Left lung (tissue), 10 donors: ENCODE results near the gene MAP2K3. TPM values are rescaled to one million over a fixed set of nuclear protein-coding genes. Genes with fewer than 3 reads are reported as not detected.

Source experiments
- ATAC-seq: fragments of 200-7000 bp; cut with Tn5 transposase; one replicate; pipeline ENCODE4 v1.9.1; 2020; ENCODE audit warnings: moderate library complexity
- DNase-seq, 4 donors: peaks; one replicate each; pipeline ENCODE4 v3.0.0-alpha.2; 2013 to 2020
- H3K27ac ChIP-seq, 2 donors: fragments of 200-600 bp; sonication (generic) in 1 of 2; one replicate each; pipeline versions ENCODE4 v1.5.0 to v1.8.0; 2020 to 2021
- H3K27me3 ChIP-seq, 2 donors: fragments of 200-600 bp; sonication (generic) in 1 of 2; one replicate each; pipeline versions ENCODE4 v1.5.0 to v1.8.0; 2020 to 2021
- H3K36me3 ChIP-seq, 2 donors: fragments of 200-600 bp; sonication (generic) in 1 of 2; one replicate each; pipeline versions ENCODE4 v1.5.0 to v1.8.0; 2020 to 2021
- H3K4me1 ChIP-seq, 2 donors: fragments of 200-600 bp; one replicate each; pipeline ENCODE4 v1.8.0; 2021
- H3K4me3 ChIP-seq, 2 donors: fragments of 200-600 bp; sonication (generic) in 1 of 2; one replicate each; pipeline versions ENCODE4 v1.5.0 to v1.8.0; 2020 to 2021; ENCODE audit warnings: mild to moderate bottlenecking in 1 of 2
- H3K9me3 ChIP-seq, 2 donors: fragments of 200-600 bp; sonication (generic) in 1 of 2; one replicate each; pipeline versions ENCODE4 v1.5.0 to v1.8.0; 2020 to 2021
- intact Hi-C, 2 donors: fragments of 100-400 bp; cut with DNase I; formaldehyde crosslinking; loops; one replicate each; pipeline versions ENCODE4 v1.11.2 to v1.14.2; 2022
- polyA plus RNA-seq, 6 donors: library from polyadenylated mRNA; unstranded; fragments of 120-200 nt; gene quantifications; one replicate each; pipeline ENCODE4 v1.2.1, GENCODE V29; 2013; ENCODE audit not compliant: insufficient read length in 6 of 6
- total RNA-seq, 2 donors: library from RNA; stranded (reverse); fragmentation: NEBNext Ultra II Directional; extraction: Animal tissue kit (Norgen Biotek cat#: 25700); gene quantifications; one replicate each; pipeline ENCODE4 v1.2.1, GENCODE V29; 2021
- TF ChIP-seq, protein P1 (sequence below), 2 donors: fragments of 200-600 bp; sonication (generic) in 1 of 2; IDR thresholded peaks; one replicate each; pipeline versions ENCODE4 v1.5.0 to v1.8.0; 2021; ENCODE audit warnings: antibody characterized with exemption in 2 of 2
- donor health status: DM: no; HTN: yes; CAD: no.
- donor health status: DM: no; HTN: no; CAD: no.

MAP2K3 gene
- total and polyA plus RNA-seq, 8 donors = 23.3 to 101 (median 28.5) TPM

DNA sequence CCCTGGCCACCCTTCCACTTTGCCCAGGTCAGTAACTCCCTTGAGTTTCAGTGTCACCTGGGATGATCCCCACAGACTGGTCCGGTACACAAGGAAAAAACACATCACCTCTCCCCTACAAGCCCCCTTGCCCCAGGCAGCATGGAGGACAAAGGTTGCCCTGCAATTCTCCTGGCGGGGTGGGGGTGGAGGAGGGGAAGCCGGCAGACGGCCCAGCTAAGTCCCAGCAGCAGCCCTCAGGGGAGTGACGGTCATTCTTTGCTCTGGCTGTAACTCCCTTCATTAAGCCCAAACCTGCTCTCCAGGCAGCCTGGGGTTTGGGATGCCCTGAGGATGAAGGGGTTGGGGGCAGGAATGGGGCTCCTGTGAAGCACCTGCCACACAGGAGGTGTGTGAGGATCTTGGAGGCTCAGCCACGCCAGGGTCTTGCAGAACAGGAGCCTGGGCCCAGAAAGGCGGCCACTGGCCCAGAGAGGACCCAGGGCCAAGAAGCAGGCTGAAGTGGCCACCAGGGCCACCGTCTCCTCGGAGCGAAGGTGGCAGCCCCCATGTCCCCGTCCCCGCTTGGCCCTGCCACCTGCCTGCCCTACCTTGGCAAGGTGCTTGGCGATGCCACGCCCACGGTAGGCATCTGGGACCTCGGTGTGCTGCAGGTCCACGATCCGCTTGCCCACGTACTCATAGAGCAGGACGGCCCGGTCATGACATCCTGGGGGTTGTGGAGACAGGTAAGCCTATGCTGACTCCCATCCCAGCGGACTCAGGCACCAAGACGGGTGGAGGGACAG, 40.8 kb upstream of the MAP2K3 start:
- TF ChIP-seq, protein P1, sequence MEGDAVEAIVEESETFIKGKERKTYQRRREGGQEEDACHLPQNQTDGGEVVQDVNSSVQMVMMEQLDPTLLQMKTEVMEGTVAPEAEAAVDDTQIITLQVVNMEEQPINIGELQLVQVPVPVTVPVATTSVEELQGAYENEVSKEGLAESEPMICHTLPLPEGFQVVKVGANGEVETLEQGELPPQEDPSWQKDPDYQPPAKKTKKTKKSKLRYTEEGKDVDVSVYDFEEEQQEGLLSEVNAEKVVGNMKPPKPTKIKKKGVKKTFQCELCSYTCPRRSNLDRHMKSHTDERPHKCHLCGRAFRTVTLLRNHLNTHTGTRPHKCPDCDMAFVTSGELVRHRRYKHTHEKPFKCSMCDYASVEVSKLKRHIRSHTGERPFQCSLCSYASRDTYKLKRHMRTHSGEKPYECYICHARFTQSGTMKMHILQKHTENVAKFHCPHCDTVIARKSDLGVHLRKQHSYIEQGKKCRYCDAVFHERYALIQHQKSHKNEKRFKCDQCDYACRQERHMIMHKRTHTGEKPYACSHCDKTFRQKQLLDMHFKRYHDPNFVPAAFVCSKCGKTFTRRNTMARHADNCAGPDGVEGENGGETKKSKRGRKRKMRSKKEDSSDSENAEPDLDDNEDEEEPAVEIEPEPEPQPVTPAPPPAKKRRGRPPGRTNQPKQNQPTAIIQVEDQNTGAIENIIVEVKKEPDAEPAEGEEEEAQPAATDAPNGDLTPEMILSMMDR (IDR thresholded peaks at IDR 0.05) = no peak
- intact Hi-C loops = no loop called here
- Histone ChIP-seq H3K27me3 (no peaks in the 10 kb centered on the region), H3K9me3 (no peaks in the 10 kb centered on the region), H3K4me3 (no peak overlapping the region), H3K36me3 (peaks cover 0 to 34% of the 10 kb centered on the region in 2 donors), H3K27ac (no peak overlapping the region), H3K4me1 (no peaks in the 10 kb centered on the region)
- no peak for ATAC-seq
- DNase-seq = no peak

DNA sequence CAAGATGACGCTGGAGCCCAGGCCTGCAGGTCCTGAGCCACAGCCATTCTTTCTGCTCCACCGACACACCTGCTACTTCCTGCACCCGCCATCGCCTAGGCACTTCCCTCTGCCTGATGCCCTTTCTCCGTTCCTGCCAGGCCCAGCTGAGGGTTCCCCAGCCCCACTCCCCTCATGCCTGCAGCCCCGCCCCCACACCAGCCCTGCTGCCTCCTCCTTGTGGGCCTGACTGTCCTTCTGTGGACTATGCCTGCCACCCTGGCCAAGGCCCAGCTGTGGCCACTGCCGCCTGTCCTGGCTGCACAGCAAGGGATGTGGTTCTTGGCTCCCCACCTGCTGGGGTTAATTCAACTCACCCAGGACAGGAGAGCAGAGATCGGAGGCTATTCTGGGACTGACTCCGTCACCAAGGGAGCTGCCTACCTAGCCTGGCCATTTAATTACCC, 38.8 kb upstream of the MAP2K3 start:
- Histone ChIP-seq H3K27me3 (no peaks in the 10 kb centered on the region), H3K4me1 (peaks cover 0 to 10% of the 10 kb centered on the region in 2 donors), H3K4me3 (no peak overlapping the region), H3K27ac (no peak overlapping the region), H3K36me3 (peaks cover 0 to 33% of the 10 kb centered on the region in 2 donors), H3K9me3 (no peaks in the 10 kb centered on the region)
- intact Hi-C loops = no loop called here
- no peak for DNase-seq
- TF ChIP-seq, protein P1 (IDR thresholded peaks at IDR 0.05) = no peak
- no peak for ATAC-seq

DNA sequence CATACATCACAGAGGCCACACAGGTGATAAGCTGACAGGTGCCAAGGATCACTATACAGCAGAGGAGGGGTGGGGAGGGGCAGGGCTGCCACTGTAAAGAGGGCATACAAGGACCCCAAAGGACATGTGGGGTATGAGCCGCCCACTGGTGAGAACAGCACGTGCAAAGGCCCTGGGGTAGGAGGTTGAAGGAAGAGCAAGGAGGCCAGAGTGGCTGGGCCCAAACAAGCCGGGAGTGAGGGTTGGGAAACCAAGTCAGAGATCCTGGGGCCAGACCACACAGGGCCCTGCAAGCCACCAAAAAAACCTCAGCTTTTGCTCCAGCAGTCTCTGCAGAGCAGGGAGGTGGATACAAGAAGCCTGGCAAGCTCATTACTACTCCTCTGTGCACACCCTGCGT, 37.8 kb upstream of the MAP2K3 start:
- DNase-seq (no peak), ATAC-seq (no peak)
- intact Hi-C loops = no loop called here
- no peak overlapping the region for H3K4me3 ChIP-seq
- peaks cover 0 to 21% of the 10 kb centered on the region in 2 donors for H3K4me1 ChIP-seq
- H3K36me3 ChIP-seq = peaks cover 0 to 23% of the 10 kb centered on the region in 2 donors
- no peaks in the 10 kb centered on the region for H3K9me3 ChIP-seq
- H3K27me3 ChIP-seq = no peaks in the 10 kb centered on the region
- TF ChIP-seq, protein P1 (IDR thresholded peaks at IDR 0.05) = no peak
- no peak overlapping the region for H3K27ac ChIP-seq

DNA sequence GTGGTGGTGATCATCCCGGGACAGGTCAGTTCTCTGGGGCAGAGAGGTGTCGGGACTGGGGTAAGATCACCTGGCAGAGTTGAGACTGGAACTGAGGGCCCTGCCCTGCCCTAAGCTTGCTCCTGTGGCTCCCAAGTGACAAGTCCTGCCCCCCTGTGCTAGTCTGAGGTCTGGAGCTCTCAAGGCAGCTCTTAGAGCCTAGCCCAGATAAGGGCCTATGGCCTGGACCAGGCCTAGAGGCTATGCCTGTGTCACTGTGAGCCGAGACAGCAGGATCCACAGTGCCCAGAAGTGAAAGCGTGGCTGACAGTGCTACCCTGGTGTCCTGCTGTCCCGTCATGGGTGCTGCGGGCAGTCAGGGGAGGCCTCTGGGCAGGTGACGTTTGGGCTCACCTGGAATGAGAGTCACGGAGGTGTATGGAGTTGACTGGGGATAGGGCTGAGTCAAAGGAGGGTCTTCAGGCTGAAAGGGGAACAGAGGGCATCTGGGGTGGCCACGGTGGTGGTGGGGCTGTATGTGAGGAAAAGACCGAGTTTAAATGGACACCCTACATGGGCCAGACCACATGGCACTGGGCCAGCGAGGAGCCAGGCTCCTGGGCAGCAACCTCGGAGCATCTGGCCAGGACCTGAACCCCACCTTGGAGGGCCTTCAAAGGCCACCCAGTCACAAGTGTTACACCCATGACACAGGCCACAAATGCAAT, 36.8 kb upstream of the MAP2K3 start:
- intact Hi-C loops = no loop called here
- ATAC-seq (no peak), DNase-seq (no peak)
- Histone ChIP-seq H3K27ac (no peak overlapping the region), H3K36me3 (peaks cover 0 to 13% of the 10 kb centered on the region in 2 donors), H3K9me3 (no peaks in the 10 kb centered on the region), H3K27me3 (no peaks in the 10 kb centered on the region), H3K4me3 (no peak overlapping the region), H3K4me1 (peaks cover 3 to 31% of the 10 kb centered on the region in 2 donors)
- TF ChIP-seq, protein P1 (IDR thresholded peaks at IDR 0.05) = no peak

DNA sequence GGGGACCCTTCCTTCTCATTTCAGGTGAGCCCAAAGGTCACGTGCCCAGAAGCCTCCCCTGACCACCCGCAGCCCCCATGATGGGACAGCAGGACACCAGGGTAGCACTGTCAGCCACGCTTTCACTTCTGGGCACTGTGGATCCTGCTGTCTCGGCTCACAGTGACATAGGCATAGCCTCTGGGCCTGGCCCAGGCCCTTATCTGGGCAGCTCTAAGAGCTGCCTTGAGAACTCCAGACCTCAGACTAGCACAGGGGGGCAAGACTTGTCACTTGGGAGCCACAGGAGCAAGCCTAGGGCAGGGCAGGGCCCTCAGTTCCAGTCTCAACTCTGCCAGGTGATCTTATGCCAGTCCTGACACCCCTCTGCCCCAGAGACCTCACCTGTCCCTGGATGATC, 36.0 kb upstream of the MAP2K3 start:
- no peak for ATAC-seq
- H3K27me3 ChIP-seq = no peaks in the 10 kb centered on the region
- DNase-seq = no peak
- peaks cover 3 to 32% of the 10 kb centered on the region in 2 donors for H3K4me1 ChIP-seq
- intact Hi-C loops = no loop called here
- peaks cover 0 to 5% of the 10 kb centered on the region in 2 donors for H3K36me3 ChIP-seq
- no peak overlapping the region for H3K27ac ChIP-seq
- no peak overlapping the region for H3K4me3 ChIP-seq
- no peaks in the 10 kb centered on the region for H3K9me3 ChIP-seq
- TF ChIP-seq, protein P1 (IDR thresholded peaks at IDR 0.05) = no peak
